Choroid plexus epithelial cell (primary cell): Measurements from ENCODE around the gene ABTB2.

Source experiments
- DNase-seq: peaks from one replicate; pipeline ENCODE4 v3.0.0-alpha.2; 2010; ENCODE audit warnings: low read depth
- H3K4me3 ChIP-seq: 2 replicates; pipeline ENCODE4 v1.5.1; 2011; ENCODE audit warnings: low read depth, mild to moderate bottlenecking, control low read depth, low read length, moderate library complexity
- TF ChIP-seq, protein P1 (sequence below): conservative IDR thresholded peaks from 2 replicates; pipeline ENCODE4 v1.5.1; 2011; ENCODE audit warnings: low read depth, mild to moderate bottlenecking, control low read depth, inconsistent platforms, low read length, moderate library complexity

ABTB2 gene

GRCh38 chr11:34232807-34233206 lies 125.0 kb downstream of the ABTB2 start:
- H3K4me3 ChIP-seq = no peak overlapping the region
- TF ChIP-seq, protein P1, sequence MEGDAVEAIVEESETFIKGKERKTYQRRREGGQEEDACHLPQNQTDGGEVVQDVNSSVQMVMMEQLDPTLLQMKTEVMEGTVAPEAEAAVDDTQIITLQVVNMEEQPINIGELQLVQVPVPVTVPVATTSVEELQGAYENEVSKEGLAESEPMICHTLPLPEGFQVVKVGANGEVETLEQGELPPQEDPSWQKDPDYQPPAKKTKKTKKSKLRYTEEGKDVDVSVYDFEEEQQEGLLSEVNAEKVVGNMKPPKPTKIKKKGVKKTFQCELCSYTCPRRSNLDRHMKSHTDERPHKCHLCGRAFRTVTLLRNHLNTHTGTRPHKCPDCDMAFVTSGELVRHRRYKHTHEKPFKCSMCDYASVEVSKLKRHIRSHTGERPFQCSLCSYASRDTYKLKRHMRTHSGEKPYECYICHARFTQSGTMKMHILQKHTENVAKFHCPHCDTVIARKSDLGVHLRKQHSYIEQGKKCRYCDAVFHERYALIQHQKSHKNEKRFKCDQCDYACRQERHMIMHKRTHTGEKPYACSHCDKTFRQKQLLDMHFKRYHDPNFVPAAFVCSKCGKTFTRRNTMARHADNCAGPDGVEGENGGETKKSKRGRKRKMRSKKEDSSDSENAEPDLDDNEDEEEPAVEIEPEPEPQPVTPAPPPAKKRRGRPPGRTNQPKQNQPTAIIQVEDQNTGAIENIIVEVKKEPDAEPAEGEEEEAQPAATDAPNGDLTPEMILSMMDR = no peak
- DNase-seq = no peak

GRCh38 chr11:34226210-34226609 lies 131.6 kb downstream of the ABTB2 start:
- H3K4me3 ChIP-seq = no peak overlapping the region
- no peak for DNase-seq
- TF ChIP-seq, protein P1 = no peak

DNA sequence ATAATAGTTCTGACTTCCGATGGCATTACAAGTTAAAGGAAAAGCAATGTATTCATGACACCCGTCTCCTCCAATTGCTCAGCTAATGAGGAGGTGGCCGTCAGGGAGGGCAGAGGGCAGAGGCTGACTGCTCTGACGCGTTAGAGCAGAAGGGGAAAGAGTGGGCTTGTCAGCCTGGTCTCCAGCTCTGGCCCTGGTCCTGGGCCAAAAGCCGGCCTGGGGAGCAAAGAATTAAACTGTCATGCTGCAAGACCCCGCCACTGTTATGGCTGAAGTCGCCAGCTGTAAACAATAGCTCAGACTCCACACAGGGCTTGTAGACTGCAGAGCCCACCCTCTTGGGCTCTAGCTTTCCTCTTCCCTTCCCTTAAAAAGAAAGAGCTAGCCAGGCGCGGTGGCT lies 132.7 kb downstream of the ABTB2 start:
- DNase-seq = no peak
- TF ChIP-seq, protein P1 = no peak
- no peak overlapping the region for H3K4me3 ChIP-seq

DNA sequence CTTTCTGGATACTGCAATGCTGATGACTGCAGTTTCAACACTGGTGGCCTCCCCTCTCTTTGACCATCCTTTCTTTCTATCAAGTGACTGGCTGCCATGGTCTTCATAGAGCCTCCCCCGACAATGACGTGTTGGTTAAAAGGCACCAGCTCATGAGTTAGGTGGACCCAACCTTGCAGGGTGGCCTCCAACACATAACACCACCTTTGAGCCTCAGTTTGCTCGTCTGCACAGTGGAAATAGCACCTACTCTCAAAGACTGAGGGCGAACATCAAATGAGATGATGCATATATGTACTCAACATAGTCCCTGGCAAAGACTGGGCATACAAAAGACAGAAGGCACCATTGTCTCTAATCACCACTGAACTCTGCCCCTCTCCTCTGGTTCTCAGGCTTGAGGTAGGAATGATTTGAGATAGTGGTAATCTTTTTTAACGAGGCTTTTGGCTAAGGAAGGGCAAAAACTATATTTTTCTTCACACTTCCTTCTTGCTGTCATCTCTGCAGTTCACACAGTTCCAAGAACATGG lies 133.3 kb downstream of the ABTB2 start:
- DNase-seq = no peak
- TF ChIP-seq, protein P1 = no peak

GRCh38 chr11:34223907-34224306 lies 133.9 kb downstream of the ABTB2 start:
- no peak for DNase-seq
- H3K4me3 ChIP-seq = no peak overlapping the region
- TF ChIP-seq, protein P1 = no peak

More for the DNA sequence above, 133.3 kb downstream of the ABTB2 start:
- no peak overlapping the region for H3K4me3 ChIP-seq

DNA sequence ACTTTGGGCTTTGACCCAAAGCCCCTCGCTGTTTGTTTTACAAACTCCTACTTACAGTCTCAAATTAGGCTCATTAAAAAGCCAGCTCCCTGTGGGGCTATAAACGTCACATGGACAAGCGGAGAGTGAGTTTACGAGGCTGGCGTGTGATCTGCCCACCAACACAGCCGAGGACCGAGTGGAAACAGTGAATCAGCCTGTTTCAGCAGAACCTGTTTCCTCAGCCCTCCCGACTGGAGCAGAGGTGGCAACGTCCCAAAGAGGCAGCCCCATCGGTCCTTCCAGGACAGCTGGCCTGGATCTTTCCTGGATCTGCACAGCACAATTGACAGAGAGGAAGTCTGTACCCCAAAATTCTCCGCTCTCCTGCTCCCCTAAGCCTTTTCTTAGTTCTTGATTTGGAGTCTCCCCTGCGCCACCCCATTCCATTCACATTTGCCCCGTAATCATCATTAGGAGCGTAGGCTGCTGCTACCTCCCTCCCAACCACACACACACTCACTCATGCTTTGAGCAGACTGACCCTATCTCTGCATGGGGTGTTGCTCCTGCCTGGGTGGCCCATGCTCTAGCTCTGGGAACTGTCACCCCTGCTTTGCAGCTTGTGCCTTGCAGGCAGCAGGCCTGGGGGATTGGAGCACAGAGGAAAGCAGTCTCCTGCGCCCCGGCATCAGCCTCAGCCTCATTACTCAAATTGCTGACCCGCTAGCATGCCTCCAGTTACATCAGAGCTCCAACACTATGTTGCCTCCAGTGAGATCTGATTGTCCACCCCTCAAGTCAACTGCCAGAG lies 134.6 kb downstream of the ABTB2 start:
- DNase-seq = peak; percentile 80
- no peak overlapping the region for H3K4me3 ChIP-seq
- TF ChIP-seq, protein P1 = no peak

- TF ChIP-seq, protein P1 = no peak
- no peak overlapping the region for H3K4me3 ChIP-seq
Measured at GRCh38 chr11:34222030-34222429, 135.8 kb downstream of the ABTB2 start.

More at GRCh38 chr11:34222030-34222429, 135.8 kb downstream of the ABTB2 start:
- no peak for DNase-seq
